NCI-H2227 (cell line): ENCODE results near the gene NRTN.
"Not testable (repeated sequence)": the region's sequence is repeated elsewhere in the genome, so short reads cannot be mapped to it uniquely, and the experiment has no call there.

Source experiments
- DNase-seq: peaks from one replicate; lab custom pipeline; 2025; ENCODE audit not compliant: unreplicated experiment; lab: John Stamatoyannopoulos, UW

Gene NRTN

DNA sequence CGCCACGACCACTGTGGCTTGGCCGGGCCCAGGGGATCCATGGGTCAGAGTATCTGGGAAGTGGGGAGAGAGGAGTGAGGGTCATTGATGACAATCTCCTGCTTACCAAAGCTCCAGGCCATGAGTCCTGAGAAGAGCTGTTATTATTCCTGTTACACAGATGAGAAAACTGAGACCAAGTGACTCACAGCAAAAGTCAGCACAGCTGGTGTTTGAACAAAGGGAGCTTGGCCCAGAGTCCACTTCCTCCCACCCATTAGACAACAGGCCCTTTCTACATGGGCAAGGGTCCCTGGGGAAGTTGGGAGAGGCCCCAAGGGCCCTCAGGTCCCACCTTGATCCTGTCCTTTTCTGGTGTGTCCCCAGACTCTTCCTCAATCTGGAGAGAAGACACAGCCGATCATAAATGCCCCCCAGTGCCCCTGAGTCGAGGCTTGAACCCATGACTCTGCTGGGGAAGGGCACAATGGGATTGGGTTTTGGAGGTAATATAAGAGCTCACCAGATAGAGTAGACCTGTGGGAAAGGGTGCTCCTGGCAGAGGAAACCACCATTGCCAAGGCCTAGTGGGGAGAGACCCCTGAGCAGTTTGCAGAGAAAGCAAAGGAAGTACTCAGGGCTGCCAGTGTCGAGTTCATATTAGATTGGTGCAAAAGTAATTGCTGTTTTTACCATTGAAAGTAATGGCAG lies 27.8 kb downstream of the NRTN start:
- no peak for DNase-seq

DNA sequence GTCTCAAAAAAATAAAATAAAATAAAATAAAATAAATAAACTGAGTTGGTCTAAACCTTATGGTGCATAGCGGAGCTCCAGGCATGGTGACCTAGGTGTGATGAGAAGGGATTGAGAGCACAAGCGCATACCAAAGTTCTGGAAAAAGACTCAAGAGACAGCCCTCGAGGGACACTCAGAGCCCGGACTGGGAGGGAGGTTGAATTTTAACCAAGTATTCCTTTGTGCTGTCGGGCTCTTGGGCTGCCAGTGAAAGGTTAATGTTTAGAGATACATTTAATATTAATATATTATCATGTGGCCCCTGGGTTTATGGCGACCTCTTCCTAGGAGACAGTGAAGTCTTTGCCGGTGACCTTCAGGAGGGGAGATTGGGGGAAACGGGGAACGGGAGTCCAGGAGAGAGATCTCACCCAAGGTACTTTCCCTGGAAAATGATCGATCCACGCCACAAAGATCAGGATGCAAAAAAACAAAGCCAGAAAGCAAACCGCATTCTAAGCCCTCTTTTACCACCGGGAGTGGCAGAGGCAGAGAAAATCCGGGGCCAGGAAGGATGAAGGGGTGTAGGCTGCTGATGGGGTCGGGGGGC lies 33.0 kb downstream of the NRTN start:
- no peak for DNase-seq

DNA sequence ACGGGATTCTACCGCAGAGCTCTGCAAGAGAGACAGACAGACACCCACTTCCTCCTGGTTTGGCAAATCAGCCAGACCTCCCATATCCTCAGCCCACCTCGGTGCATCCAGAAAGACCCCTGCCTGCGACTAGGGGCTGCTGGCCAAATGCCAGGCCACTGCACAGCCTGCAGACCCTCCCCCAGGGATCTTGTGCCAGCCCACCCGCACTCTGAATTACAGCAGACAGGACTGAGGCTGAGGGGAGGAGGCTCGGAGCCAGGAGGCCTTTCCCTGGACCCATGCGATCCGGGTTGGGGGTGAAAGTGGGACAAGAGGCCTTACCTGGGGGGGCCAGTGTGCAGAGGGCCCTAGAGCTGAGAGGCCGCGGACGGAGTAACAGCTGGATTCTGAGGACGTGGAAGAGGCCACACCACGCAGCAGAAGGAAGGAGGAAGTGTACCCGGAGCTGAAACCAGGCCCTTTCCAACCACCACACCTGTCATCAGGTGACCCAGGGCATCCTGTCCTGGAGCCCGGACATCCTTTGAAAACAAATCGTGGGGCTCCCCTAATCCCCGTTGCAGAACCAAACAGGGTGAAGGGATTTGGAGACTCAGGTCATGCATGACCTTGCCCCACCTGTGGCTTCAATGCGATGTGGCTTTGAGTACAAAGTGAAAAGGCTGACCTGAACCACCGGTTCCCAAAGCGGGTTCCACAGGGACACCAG lies 33.6 kb downstream of the NRTN start:
- no peak for DNase-seq

DNA sequence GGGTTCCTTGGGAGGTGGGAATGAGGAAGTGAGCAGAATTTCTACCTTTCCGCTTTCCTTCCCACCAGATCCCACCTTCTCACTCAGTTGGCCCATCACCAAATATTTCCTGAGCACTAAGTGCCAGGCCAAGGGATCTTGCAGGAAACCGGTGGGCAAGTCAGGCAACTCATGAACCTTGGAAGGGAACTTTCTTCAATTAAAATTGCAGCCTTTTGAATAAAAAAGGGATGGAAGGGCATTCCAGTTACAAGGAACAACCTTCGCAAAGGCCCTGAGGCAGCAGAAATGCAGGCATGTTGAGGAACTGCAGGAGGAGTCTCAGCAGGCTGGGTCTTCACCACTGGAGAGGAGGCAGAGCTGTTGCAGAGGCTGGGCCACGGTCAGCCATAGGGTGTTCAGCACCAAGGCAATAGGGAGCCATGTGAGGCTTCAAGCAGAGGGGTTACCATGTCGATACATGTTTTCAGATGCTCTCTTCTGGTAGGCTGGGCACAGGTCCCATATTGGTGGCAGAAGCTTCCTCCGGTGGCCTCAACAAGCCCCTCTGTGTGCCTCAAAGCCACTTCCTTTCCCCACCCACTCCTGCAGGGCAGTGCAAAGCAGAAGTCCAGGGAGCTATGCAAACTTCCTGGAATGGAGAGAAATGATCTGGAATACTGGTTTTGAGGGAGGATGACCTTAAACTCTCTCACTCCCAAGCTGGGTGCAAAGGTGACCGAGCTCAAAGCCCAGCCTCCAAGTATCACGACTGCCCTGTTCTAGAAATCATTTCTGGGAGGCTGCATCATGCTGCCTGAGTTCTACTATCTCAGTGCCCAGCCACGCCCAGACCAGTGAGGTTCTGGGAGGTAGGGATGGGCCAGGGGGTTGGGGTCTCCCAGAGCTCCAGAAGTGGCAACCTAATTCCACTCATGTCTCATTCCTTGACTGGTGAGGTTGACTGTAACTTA lies 34.5 kb downstream of the NRTN start, which contains the start of gene FUT6:
Gene FUT6, minus strand, starts transcription at position 638 of the 953 bp plus-strand sequence. CDS start 7,135 bp downstream, outside the sequence.
- DNase-seq, result no peak

DNA sequence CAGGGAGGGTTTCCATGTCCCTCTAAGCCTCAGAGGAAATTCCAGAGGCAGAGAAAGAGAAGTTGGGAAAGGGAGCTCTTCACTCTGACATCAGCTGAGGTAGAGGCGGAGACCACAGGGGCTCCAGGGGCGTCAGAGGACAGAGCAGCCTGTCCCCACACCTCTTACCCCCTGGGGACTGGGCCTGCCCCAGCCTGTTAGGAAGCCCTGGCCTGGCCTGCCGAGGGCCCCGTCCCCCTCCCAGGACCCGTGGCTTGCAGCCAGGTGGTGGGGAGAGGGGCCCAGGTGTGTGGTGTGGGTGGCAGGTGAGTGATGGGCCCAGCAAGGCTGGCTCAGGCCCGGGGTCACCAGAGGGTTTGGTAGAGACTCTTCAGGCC lies 36.9 kb downstream of the NRTN start:
- DNase-seq, result not testable (repeated sequence)

DNA sequence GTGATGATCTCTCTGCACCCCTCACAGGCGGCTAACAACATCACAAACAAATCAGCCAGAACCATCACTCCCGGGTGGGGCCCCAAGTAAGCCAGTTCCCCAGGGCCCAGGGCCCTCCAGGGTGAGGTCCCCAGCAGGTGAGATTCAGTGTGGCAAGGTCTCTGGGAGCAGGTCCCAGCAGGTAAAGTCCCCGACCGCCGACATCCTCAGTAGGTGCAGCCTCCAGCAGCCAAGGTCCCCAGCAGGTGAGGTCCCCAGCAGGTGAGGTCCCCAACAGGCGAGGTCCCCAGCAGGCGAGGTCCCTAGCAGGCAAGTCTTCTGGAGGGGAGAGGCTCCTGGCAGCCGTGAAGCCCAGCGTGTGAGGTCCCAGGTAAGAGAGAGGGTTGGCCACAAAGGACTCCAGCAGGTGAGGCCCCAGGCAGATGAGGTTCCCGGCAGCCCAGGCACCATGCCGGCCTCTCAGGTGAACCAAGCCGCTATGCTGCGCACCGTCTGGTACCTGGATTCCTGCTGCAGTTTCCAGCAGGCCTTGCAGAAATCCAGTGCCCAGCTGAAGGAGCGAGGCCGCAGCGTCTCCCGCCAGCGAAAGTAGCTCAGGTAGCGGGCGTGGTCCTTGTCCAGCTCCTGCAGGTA lies 38.5 kb downstream of the NRTN start:
- DNase-seq, result no peak

DNA sequence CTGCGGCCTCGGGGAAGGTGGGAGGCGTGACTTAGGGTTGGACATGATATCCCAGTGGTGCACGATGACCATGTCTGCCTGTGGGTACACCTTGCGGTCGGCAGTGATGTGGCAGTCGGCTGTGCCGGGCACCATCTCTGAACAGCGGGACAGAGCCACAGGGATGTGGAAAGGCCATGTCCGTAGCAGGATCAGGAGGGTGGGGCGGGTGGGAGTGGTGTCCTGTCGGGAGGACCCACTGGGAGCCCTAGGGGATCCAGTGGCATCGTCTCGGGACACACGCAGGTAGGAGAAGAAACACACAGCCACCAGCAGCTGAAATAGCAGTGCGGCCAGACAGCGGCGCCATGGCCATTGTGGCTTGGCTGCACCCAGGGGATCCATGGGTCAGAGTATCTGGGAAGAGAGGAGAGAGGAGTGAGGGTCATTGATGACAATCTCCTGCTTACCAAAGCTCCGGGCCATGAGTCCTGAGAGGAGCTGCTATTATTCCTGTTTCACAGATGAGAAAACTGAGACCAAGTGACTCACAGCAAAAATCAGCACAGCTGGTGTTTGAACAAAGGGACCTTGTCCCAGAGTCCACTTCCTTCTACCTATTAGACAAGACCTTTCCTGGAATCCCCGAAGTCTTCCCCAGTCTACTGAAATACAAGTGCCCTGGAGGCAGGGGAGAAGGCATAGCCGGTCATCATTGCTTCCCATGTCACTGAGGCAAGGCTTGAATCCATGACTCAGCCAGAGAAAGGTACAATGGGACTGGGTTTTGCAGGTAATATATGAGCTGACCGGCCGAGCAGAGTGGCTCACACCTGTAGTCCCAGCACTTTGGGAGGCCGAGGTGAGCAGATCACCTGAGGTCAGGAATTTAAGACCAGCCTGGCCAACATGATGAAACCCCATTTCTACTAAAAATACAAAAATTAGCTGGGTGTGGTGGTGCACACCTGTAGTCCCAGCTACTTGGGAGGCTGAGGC lies 39.9 kb downstream of the NRTN start:
- no peak for DNase-seq

DNA sequence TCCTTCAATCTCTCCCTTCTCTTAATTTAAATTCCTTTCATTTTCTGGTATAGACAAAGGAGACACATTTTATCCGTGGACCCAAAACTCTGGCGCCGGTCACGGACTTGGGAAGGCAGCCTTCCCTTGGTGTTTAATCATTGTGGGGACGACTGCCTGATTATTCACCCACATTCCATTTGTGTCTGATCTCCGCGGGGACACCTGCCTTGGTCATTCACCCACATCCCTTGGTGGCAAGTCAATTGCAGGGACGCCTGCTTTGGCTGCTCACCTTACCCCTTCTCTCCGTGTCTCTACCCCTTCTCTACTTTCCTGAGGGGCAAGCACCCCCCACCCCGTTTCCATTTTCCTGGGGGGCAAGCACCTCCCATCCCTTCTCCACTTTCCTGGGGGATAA lies 43.0 kb downstream of the NRTN start:
- DNase-seq, result not testable (repeated sequence)

DNA sequence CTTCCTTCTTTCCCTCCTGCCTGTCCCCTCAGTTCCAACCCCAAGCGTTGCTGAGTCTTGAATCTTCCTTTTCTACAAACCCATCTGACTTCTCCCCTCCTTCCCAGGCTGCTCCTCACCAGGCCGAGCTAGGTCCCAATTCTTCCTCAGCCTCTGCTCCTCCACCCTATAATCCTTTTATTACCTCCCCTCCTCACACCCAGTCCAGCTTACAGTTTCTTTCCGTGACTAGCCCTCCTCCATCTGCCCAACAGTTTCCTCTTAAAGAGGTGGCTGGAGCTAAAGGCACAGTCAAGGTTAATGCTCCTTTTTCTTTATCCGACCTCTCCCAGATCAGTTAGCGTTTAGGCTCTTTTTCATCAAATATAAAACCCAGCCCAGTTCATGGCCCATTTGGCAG lies 43.8 kb downstream of the NRTN start:
- not testable (repeated sequence) for DNase-seq

DNA sequence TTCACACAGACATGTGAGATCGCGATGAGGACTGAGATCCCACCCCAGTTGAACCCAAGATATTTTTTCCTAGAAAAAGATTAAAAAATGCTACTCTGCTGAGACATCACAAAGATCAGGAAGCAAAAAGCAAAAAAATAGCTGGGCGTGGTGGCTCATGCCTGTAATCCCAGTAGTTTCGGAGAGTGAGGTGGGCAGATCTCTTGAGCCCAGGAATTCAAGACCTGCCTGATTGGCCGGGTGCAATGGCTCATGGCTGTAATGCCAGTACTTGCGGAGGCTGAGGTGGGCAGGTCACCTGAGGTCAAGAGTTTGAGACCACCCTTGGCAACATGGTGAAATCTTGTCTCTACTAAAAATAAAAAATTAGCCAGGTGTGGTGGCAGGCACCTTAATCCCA lies 45.3 kb downstream of the NRTN start:
- no peak for DNase-seq

DNA sequence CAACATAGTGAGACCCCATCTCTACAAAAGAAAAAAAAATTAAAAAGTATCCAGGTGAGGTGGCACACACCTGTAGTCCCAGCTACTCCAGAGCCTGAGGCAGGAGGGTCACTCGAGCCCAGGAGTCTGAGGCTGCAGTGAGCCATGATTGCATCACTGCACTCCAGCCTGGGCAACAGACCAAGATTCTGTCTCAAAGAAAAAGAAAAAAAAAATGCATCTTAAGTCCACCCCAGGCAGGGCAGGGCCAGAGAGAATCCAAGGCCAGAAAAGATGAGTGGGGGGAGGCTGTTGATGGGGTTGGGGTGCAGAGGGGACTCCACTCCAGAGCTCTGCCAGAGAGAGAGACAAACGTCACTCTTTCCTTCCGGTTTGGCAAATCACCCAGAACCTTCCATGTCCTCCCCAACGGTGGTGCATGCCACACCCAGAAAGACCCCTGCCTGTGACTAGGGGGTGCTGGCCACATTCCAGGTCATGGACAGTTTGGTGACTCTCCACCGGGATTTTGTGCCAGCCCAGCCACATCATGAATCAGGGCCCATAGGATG lies 46.0 kb downstream of the NRTN start:
- no peak for DNase-seq

DNA sequence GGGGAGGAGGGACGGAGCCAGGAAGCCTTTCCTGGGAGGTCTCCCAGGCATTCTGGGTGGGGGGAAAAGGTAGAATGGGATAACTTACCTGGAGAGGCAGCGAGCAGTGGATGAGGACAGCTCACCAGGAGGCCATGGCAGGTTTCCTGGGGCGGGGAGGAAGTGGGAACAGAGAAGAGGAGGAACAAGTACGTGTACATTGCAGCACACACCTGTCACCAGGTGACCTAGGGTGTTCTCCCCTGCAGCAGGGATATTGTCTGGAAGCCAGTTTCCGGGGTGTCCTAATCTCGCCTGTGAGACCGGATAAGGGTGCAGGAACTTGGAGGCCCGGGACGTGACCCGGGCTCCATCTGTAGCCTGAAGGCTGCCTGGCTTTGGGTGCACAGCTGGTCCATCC lies 46.4 kb downstream of the NRTN start, which contains the start of gene FUT3:
Gene FUT3, minus strand, starts transcription at position 148 of the 400 bp plus-strand sequence.
- no peak for DNase-seq

DNA sequence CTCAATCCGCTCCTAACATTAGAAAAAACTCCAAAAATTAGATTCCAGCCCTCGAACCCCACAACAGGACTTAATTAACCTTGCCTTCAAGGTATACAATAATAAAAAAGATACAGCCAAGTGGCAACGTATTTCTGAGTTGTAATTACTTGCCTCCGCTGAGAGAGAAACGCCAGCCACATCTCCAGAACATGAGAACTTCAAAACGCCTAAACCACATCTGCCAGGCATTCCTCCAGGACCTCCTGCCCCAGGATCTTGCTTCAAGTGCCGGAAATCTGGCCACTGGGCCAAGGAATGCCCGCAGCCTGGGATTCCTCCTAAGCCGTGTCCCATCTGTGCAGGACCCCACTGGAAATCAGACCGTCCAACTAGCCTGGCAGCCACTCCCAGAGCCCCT lies 49.3 kb downstream of the NRTN start:
- not testable (repeated sequence) for DNase-seq

DNA sequence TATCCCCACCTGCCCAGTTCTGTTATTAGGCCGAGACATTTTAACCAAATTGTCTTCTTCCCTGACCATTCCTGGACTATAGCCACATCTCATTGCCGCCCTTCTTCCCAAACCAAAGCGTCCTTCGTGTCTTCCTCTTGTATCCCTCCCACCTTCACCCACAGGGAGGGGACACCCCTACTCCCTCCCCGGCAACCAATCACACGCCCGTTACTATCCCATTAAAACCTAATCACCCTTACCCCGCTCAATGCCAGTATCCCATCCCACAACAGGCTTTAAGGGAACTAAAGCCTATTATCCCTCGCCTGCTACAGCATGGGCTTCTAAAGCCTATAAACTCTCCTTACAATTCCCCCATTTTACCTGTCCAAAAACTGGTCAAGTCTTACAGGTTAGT lies 50.3 kb downstream of the NRTN start:
- not testable (repeated sequence) for DNase-seq

DNA sequence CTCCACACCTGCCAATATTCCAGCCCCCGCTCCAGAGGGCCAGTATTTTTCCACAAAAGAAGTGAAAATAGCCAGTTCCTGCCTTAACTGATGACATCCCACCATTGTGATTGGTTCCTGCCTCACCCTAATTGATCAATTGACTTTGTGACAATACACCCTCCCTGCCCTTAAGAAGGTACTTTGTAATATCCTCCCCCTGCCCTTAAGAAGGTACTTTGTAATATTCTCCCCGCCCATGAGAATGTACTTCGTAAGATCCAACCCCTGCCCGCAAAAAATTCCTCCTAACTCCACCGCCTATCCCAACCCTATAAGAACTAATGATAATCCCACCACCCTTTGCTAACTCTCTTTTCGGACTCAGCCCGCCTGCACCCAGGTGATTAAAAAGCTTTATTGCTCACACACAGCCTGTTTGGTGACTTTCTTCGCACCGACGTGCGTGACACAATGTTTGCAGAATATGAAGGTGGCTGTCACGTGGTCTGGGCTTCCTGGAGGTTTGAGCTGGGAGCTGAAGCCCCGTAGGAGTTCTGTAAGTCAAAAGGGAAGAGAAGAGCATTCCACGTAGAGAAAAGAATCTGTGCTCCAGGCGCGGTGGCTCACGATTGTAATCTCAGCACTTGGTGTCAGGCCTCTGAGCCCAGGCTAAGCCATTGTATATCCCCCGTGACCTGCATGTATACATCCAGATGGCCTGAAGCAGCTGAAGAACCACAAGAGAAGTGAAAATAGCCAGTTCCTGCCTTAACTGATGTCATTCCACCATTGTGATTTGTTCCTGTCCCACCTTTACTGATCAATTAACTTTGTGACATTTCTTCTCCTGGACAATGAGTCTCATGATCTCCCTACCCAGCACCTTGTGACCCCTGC lies 52.6 kb downstream of the NRTN start:
- DNase-seq, result no peak

DNA sequence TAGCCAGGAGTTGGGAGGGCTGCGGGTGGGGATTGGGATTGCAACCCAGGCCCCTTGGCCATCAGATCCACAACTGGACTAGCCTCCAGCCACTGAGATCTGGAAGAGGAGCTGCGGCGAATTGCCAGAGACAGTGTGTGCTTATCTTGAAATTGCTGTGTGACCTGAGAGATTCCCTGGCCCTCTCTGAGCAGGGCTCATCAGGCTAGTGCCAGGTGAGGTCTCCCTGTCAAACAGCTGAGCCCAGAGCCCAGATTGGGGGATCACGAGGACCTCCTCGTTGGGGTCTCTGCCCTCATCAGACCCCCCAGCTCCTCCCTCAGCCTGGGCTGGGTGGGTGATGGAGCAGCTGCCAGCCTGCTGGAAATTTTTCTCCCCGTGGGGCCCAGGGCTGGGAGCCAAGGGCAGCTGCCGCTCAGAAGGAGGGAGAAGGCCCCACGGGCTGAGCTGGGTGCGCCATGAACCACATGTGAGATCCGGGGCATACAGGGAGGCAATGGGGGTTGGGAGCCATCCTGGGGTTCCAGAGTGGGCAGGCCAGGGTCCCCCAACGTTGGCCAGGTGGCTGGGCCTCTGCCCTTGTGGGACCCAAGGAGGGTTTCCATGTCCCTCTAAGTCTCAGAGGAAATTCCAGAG lies 58.3 kb downstream of the NRTN start:
- DNase-seq, result no peak

DNA sequence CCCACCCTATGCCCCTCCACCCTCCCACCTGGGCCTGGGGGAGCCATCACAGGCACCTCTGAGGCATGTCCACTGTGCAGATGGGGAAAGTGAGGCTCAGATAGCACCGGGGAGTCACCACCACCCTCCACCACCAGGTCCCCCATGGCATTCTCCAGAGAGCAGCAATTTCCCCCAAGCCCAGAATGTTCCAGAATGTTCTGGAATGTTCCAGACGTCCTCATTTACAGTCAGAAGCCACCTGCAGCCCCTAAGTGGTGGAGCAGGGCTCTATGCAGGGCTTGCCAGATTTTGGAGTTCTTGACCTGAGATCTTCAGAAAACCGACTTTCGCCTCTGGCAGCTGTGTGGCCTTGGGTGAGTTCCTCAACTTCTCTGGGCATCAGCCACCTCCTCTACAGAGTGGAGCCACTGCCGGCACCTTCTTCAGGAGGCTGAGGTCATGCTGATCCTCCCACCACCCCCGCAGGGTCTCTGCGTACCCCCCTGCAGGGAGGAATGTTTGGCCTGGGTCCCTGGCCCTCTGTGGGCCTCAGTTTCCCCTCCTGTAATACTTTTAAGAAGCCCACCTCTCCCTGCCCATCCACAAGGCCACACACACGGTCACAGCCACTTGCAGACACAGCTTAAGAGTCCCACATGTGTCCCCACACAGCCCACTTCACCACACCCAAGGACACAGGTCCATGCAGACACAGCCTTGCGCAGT lies 59.3 kb downstream of the NRTN start:
- DNase-seq, result no peak
